Activated CD4-positive, alpha-beta T cell treated with anti-CD3 and anti-CD28 coated beads for 24 hours (primary cell): ENCODE measurements around the gene VILL.

ENCODE experiments used
- DNase-seq, 2 donors: peaks; one replicate each; pipeline ENCODE4 v3.0.0-alpha.2; 2020; ENCODE audit warnings: low read depth in 2 of 2

Gene VILL

GRCh38 chr3:37990527-37990926 is at the start of gene VILL:
VILL (plus strand) TSS chr3:37990786; CDS start chr3:37993673, 2,887 bp downstream.
- no peak for DNase-seq

GRCh38 chr3:37941608-37942508 is 48.7 kb upstream of the VILL start:
- DNase-seq: no peak

- DNase-seq: no peak
These were observed 47.9 kb upstream of the VILL start for GRCh38 chr3:37942646-37943045.

DNA sequence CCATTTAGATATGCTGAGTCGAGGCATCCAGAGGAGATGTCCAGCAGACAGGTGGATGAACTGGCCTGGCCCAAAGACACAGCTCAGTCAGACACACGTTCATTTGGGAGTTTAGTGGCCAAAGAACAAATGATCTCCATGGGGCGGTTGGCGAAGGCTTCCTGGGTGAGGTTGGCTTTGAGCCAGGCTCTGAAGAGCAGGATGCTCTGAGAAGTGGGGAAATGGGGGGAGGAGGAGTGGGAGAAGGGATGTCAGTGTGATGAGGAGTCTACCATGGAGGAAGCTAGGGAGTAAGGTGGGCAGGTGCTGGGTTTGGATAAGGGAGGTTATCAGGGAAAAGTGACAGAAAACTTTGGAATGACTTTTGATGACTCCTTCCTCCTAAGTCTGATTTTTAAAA is 47.5 kb upstream of the VILL start:
- no peak for DNase-seq

- DNase-seq: no peak
These were observed 46.8 kb upstream of the VILL start for GRCh38 chr3:37943631-37944314.

DNA sequence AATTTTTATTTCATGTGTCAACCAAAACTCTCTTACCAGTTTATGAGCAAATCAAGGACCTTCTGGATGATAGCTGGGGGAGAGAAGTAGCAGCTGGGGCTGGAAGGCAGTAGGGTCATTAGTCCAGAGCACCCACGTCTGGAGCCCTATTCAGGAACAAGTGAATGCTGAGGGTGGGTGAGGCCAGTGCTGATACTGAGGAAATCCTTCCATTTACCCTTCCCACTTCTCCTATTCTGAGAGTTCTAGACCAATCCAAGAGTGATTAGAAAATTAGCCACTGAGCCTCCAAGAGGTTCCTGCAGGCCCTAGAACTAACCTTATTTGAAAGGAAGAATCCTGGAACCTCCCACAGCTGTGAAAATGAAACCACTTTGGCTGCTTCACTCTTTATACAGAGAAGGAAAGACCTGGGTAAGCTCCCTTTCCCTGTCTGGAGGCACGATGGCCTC is 46.2 kb upstream of the VILL start:
- DNase-seq: no peak

DNA sequence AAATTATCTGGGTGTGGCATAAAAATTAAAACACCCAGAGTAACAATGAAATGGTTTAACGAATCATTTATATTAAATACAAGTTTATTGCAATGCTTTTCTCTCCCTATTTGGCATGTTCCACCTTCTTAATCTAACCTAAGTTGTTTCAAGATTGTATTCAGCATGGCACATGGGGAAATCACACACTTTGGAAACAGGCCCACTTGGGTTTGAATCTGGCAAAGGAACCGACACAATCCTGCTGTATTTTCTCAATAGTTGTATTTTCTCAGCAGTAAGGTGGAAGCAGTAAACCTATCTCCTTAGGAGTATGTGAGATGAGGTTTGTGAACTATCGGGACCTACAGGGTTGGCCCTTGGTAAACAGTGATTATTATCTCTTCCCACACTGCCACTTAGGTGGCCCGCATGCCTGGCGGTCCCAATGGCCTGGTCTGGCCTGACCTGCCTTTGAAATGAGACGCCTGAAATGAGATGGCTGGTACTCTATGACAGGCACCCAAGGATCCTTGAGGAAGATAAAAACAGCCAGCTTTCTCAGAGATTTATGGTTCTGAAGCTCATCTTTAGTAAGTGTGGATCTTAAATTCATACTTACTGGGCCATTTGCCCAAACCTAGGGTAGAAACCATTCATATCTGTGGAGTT is 45.3 kb upstream of the VILL start:
- no peak for DNase-seq

DNA sequence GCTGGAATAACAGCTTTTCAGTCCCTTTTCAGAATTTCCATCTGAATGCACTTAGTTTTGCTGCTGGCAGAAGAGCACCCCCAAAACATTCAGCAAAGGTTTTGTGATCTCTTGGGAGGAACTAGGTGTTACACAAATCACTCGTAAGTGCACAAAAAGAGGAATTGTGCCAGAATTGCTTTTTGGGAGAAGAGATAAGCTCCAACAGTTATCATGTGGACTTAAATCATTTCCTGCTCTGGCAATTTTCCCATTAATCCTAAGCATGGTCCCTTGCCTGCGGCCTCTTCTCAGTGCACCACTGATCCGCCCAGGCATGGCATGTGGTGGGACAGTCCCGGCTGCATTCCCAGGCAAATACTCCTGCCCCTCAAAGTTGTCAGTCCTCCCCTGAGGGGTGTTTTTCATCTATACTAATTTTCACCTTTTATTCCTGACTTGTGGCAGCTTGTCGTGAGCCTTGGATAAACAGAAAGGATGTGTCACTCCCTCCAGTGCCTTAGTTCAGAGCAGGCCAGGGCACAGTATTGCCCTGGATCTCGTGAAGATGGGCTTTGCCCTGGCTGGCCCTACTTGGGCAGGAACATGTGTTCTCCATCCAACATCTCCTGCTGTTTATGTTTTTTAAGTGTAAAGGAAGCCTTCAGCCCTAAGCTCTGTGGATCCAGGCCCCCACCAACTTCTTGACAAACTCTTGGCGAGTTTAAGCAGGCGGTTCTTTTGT is 44.6 kb upstream of the VILL start:
- DNase-seq: no peak

DNA sequence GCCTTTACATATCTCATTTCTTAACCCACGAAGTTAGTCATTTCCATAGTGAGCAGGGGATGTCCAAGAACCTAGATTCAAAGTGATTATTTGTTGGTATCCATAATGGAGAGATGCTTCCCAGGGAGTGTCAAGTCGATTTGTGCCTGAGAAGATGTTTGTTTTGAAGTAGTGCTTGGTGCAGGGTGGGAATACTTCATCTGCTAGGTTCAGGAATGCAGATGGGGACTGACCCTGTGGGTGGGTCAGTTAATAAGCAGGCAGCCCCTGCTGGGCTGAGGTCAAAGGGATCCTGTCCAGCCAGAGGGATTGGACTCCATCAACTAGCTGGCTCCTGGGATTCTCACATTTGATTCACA is 44.1 kb upstream of the VILL start:
- no peak for DNase-seq

- DNase-seq: no peak
These were observed 40.7 kb upstream of the VILL start for GRCh38 chr3:37949866-37950265.

DNA sequence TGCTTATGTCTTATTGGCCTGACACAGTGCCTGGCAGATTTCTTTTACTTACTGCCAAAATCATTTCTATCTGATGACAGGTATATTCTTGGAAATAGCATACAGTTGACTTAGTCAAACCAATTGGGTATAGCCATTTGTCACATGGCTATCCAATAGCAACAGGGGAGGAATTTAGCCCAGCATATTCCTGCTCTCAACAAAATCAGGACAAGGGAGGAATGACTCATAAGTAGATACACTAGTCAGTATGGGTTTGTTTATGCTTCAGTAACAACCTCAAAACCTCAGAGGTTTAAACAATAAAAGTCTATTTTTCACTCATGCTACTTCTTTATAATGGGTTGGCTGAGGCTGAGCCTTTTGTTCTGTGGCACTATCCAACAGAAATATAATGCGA is 38.0 kb upstream of the VILL start:
- no peak for DNase-seq

DNA sequence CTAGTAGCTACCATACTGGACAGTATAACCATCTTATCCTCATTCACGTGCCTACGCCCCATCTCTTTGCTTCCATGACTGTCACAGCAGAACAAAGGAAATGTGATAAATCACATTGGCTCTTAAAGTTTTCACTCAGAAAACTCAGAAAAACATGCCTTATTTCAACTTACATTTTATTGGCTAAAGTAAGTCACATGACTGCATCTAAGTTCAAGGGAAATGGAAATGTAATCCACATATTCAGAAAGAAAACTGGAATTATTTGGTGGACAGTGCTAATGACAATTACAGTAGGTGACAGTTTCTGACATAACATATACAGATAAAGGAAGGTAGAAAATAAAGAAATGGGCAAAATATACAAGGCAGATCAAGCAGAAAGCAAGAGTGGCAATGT is 37.4 kb upstream of the VILL start:
- DNase-seq: no peak

- DNase-seq: no peak
These were observed 36.7 kb upstream of the VILL start for GRCh38 chr3:37953707-37954394.

DNA sequence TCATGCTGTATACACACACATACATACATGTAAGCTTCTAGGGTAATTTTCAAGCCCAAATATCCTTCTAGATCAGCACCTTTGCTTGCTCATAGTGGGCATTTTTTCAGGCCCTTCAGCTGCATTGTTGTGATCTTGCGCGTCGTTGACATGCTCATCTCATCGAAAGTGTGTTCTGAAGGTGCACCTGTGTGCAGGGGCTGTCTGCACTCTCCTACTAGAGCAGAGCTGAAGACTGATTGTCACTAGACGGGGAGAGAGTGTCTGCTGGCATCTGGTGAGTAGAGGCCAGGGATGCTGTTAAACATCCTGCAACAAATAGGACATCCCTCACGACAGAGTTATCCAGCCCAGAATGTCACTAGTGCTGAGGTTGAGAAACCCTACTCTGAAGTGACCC is 35.7 kb upstream of the VILL start:
- no peak for DNase-seq

DNA sequence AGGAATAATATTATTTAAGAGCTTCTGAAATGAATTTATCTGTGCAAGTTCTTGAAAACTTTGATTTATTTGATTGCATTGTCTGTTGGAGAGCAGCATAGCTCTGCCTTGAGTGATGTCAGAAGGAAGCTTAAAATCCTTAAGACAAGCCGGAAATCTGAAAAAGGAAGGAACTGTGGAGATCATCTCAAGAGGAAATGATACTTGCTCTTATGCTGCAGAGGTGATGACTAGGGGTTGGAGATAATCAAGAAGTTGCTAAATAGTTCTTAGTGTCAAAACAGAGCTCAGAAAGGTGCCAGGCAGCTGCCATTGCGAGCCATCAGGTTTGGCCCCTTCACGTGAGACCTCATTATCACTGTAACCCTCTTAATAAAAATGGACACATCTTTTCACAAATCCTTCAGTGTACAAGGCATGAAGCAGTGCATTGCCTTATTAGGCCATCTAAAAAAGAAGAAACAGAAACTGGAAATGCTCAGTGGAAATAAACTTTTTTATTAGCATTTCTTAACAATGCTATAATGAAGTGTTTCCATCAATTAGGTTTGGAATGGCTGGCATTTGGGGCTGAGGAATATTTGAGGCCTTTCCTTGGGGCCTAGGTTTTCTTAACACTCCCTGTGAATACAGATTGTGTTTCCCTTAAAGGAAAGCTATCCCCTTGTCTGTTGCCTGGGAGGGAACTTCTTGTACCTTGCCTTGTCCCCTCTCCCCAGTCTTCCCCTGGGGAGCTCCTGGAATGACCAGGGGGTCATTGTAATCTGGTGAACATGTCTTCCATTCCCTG is 34.5 kb upstream of the VILL start:
- no peak for DNase-seq

DNA sequence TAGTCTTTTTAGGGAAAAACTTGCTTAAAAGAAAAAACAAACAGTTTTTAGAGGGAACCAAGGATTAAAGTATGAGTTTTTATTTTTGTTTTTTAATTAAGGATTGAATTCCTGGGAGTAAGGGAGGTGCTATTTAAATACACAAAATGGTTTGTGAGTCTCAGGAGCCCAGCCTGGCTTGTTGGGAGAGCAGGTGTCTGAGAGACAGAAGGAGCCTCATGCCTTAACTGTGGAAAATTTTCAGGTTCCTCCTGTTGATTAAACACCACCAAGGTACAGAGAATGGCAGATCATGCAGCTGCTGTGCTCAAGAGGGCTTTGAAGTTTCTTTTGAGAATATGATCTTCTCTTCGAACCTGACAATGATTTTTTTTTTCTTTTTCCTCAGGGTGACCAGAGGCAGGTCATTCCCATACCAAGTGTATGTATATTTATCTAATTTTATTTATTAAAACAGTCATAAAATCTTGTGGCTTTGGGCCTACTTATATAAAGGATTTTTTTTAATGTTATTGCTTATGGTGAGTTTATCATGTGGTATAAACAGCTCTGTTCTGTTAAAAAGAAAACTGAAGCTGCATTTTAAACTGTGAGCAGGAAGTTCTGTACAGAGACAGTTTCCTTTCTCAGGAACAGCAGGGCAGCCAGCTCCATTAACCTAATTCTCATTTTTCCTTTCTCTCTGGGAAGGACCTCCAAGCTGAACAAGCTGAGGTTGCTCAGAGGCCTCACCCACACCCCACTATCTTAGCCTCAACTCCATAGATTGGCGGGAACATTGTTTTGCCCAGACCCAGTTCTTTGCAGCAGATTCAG is 33.7 kb upstream of the VILL start:
- DNase-seq: no peak

GRCh38 chr3:37957539-37957936 is 33.0 kb upstream of the VILL start:
- no peak for DNase-seq

DNA sequence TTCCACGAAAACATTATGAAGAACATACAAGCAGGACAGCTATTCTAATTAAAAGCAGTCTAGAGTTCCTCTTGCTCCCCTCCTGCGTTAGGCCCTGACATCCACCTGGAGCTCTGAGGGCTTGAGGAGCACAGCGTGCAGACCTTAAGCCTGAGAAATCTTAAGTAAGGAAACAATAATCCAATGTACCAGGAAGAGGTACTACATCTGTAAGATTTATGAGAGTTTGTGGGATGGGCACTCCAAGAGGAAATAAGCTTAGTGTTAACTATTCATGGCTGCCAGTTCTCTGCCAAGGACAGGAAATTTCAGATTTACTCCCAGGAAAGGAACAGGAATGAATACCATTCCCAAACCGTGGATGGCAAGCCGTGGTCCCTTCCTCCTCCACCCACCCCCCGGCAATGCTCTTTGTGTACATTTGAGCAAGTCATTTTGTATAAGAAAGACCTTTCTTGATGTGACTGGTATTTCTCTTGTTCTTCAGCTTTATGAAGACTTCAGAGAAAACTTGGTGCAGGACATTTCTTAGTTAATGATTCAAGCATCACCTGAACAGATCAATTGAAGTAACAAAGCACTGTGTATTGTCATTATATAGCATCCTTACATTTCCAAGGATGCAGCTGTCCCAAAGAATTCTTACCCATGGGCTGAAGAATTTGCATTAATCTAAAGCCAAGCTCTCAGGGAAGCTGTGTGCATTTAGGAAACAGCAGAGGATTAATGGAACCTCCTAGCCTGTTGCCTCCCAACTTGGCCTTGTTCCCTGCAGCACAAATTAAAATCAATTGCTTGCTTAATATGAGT is 28.8 kb upstream of the VILL start:
- DNase-seq: no peak

DNA sequence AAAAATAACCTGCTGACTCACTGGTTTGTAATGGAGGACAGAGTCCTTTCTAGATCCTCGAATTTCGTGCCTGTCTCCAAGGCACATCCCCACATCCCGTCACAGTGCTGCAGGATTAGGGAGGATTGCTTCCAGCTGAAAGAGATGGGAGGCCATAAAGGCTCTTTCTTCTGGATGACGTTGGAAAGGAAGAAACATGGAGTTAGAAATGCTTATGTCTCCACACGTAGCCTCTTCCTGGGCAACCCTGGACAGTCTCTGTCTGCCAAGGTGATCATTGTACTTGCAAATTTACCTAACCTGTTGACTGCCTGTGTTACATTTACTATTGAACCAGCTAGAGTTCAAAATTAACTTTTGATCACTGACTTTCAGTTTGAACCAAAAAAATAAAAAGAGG is 27.6 kb upstream of the VILL start:
- DNase-seq: no peak
